IPS-11a (cell line): ENCODE results near the gene SLC25A53.
A peak's percentile ranks its signal among the peaks of the same experiment; 100 is the strongest.
"Not testable (repeated sequence)": the region's sequence is repeated elsewhere in the genome, so short reads cannot be mapped to it uniquely, and the experiment has no call there.

Source experiments
- H3K4me3 ChIP-seq: one replicate; pipeline ENCODE4 v1.5.1; 2013; ENCODE audit warnings: low read depth, low read length, control low read depth

Gene SLC25A53

GRCh38 chrX:104134583-104135261, 22.1 kb downstream of the SLC25A53 start:
- H3K4me3 ChIP-seq, result no peak overlapping the region

DNA sequence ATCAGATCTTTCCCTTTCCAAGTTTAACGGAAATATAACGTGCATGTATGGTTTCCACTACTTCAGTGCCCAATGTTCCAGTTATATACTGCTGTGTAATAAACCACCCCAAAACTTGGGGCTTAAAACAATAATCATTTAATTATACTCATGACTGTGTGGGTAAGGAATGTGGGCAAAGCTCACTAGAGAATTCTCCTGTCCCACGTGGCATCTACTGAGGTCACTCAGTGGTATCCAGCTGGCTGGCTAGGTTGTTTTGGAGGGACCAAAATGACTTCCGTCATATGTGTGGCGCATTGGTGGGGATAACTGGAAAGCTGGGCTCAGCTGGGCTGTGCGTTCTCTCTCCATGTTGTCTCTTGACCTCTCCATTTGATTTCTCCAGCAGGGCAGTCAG, 26.0 kb downstream of the SLC25A53 start:
- H3K4me3 ChIP-seq, result no peak overlapping the region

DNA sequence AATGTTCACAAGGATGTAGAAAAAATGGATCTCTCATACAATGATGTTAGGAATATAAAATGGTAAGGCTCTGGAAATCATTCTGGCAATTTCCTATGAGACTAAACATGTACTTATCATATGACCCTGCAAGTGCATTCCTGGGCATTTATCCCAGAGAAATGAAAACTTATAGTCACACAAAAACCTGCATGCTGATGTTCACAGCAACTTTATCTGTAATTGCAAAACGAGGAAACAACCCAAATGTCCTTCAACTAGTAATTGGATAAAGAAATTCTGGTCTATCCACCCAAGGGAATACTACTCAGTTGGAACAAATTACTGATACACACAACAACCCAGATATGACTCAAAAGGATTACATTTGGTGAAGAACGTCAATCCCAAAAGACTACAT, 30.0 kb downstream of the SLC25A53 start:
- no peak overlapping the region for H3K4me3 ChIP-seq

GRCh38 chrX:104122829-104123228, 34.0 kb downstream of the SLC25A53 start:
- H3K4me3 ChIP-seq, result no peak overlapping the region

- H3K4me3 ChIP-seq, result no peak overlapping the region
Measured at GRCh38 chrX:104118765-104119164, 38.0 kb downstream of the SLC25A53 start.

DNA sequence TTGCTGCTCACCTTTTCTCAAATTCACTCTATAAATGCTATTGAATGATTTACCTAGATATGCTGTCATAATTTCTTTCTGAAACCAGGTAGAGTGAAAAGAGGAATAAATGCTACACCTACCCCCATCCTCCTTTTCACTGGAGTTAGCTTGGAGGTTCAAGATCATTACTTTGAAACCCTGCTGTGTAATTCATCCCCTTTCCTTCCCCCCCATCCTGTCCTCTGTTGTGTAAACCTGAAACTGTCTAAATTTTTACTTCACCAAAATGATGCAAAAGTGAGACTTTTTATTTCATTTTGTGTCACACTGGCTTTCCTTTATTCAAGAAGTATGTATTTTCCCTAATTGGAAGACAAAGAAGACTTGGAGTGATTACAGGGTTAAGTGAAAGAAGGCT, 39.0 kb downstream of the SLC25A53 start:
- no peak overlapping the region for H3K4me3 ChIP-seq

DNA sequence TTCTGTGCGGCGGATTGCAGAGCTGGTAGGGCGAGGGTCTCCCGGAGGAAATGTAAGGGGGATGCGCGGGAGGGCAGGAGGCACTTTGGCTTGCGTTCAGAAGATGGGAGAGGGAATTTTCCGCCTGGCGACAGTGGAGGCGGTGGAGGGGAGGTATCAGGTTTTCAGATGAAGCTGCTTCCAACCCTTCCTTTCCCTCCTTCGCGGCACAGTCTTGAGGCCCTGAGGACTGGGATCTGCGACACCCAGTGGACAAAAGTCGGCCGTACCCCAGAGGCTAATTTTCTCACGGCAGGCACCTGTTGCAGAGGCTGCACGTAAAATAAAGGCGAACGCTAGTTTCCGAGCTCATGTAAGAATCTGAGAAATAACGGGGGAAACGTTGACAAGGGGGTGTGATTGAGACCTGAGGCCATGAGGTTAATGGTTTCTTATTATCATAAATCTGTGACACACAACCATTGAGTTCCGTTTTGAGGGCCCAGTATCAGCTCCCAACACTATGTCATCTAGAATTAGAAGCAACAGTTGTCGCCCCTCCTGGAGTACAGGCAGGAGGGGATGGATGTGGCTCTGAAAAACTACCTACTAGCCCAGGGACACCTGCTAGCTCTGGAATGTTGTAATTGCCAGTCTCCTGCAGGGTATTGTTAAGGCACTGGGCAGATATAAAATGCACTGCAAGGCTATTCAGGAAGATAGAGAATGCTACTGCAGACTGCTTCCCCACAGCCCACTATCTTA, 43.4 kb downstream of the SLC25A53 start:
- H3K4me3 ChIP-seq, result peak overlapping the region; percentile 51

DNA sequence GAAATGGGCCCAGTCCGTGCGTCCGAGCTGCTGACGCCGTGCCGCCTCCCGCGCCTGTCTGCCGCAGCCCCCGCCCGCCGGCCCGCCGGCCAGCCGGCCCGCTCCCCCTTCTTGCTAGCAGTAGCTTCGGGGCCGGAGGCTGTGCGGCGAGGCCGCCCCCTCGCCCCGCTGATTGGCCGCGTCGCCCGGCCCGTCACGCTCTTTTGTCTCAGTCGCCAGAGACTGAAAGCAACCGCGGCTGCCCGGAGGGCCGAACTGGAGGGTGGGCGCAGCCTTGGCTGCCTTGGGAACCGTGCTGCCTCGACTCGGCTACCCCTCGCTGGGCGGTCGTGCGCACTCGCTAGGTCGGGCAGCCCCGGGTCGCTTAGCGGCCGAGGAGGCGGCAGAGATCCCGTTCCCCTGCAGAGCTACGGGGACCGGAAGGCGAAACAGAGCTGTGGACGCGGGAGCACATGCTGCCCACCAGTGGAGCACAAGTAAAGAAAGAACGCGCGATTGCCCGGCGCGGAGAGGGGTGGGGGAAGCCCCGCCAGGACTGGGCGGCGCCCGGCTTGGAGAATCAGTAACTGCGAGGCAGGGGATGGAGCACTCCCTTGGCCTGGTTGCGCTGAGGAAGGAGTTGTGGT, 44.4 kb downstream of the SLC25A53 start, which contains the start of gene ZCCHC18:
Gene ZCCHC18, plus strand, starts transcription at position 198 of the 626 bp plus-strand sequence. CDS start 1,589 bp downstream, outside the sequence.
- peak within 1 kb of the TSS; percentile 51 for H3K4me3 ChIP-seq

DNA sequence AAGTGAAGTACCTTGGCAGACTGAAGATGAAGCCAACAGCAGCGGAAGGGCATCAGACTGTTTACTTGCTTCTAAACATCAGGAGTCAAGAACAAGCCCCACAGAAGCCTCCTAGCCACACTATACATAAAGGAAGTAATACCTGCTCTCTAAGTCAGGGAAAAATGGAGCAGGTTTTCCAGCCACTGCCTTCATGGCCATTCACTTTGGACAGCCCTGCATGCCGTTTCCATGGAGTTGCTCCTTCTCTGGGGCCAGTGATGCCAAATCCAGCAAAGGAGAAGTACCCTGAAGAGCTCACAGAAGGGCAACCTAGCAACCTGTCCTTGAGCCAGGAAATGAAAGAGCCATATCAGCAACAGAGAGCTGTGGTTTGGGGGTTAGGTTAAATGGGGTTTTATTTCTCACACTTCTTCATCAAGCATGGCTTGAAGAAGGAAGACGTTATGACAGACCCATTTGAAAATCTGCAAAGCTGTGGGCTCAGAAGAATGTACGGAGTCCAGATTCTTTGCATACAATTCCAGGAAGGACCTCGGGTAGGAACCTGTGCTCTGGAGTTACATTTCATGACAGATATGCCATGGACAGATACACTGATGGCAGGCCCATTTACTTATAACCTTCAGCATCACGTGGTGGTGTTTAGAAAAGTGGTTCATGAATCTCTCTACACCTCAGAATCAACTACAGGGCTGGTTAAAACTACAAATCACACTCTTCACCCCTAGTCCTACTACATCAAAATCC, 46.1 kb downstream of the SLC25A53 start:
- H3K4me3 ChIP-seq, result not testable (repeated sequence)

- no peak overlapping the region for H3K4me3 ChIP-seq
Measured at GRCh38 chrX:104108955-104109354, 47.9 kb downstream of the SLC25A53 start.

- no peak overlapping the region for H3K4me3 ChIP-seq
Measured at GRCh38 chrX:104105330-104106262, 51.2 kb downstream of the SLC25A53 start.

- no peak overlapping the region for H3K4me3 ChIP-seq
Measured at GRCh38 chrX:104104676-104105075, 52.1 kb downstream of the SLC25A53 start.

DNA sequence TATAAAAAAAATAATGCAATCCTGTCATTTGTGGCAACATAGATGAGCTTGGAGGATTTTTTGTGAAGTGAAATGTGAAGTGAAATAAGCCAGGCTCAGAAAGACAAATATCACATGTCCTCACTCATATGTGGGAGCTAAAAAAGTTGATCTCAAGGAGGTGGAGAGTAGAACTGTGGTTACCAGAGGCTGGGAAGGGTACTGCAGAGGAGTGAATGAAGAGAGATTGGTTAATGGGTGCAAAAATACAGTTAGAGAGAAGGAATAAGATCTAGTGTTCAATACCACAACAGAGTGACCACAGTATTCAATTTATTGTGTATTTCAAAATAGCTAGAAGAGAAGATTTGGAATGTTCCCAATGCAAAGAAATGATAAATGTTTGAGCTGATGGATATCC, 57.9 kb downstream of the SLC25A53 start:
- H3K4me3 ChIP-seq, result no peak overlapping the region

GRCh38 chrX:104098151-104098808, 58.5 kb downstream of the SLC25A53 start:
- H3K4me3 ChIP-seq, result no peak overlapping the region

DNA sequence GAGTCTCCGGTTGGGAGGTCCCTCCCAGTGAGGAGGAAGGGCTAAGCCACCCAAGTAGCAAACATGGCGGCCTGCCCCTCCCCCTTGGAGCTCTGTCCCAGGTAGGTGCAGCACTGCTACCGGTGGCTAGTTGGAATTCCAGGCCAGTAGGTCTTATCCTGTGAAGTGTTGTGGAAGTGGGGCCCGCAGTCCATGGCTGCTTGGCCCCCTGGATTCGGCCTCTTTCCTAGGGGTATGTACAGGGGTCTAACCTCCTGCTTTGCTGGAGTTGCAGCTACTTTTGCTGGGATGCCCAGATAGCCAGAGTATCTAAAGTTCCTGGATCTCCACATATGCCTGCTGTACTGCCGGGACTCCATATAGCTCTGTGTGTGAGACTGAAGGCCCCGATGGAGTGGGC, 70.9 kb downstream of the SLC25A53 start:
- no peak overlapping the region for H3K4me3 ChIP-seq

GRCh38 chrX:104085477-104085876, 71.3 kb downstream of the SLC25A53 start:
- no peak overlapping the region for H3K4me3 ChIP-seq

DNA sequence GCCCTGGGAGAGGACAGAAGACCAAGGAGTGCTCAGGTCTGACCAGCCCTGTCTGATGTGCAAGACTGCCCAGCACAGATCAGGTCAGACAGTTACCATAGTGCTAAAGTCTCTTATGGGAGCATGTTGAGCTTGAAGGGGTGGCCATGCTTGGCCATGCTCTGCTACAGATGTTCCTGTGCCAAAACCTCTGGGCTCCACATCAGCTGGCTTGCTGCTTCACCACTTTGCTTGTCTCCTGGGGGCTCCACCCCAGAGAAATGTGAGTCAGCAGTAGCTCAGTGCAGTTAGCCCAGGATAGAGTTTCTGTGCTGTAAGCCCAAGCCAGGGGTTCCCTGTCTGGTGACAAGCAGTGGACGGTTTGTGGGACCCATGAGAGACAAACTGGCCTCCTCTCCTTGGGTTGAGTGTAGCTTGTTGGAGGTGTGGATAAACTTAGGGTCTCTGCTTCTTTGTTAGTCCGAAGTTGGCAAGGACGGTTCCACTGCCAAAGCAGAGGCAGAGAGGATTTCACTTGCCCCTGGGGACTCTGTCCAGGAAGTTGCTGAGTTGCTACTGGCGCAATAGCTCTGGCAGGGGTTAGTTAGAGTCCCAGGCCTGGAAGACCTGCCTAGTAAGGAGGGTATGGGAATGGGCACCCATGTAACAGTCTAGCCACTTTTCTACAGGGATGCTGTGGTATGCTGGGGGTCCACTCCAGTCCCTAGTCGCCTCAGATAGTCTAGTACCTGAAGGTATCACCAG, 72.1 kb downstream of the SLC25A53 start:
- H3K4me3 ChIP-seq, result no peak overlapping the region

DNA sequence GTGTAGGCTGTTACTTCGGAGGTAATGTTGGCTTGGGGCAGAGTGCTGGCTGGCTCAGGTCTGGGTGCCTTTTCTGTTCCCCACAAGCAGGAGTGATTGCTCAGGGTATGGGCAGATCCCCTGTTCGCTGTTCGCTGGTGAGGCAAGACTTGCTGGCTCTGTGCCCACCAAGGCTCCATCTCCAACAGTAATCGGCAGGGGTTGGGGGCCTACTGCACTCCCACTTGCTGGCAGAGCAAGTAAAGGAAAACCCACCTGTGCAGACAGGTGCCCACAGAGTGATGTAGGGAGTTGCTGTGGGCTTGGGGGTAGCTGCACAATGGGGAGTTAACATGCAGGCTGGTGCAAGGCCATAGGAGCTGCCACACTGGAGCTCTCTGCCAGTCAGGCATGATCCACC, 72.7 kb downstream of the SLC25A53 start:
- no peak overlapping the region for H3K4me3 ChIP-seq

GRCh38 chrX:104077854-104078253, 79.0 kb downstream of the SLC25A53 start:
- not testable (repeated sequence) for H3K4me3 ChIP-seq
